NCI-H2227 (cell line): ENCODE results near the gene TOMM34.

Experiments used
- DNase-seq: peaks from one replicate; lab custom pipeline; 2025; ENCODE audit not compliant: unreplicated experiment; lab: John Stamatoyannopoulos, UW

The TOMM34 gene

GRCh38 chr20:44936510-44936909 lies 23.7 kb downstream of the TOMM34 start:
- DNase-seq, result no peak

GRCh38 chr20:44932916-44933315 lies 27.3 kb downstream of the TOMM34 start:
- DNase-seq, result no peak

- DNase-seq, result no peak
Measured at GRCh38 chr20:44931911-44932310, 28.3 kb downstream of the TOMM34 start.

- DNase-seq, result no peak
Measured at GRCh38 chr20:44930517-44931168, 29.6 kb downstream of the TOMM34 start.

- no peak for DNase-seq
Measured at GRCh38 chr20:44928595-44928994, 31.6 kb downstream of the TOMM34 start.

- no peak for DNase-seq
Measured at GRCh38 chr20:44924541-44924940, 35.7 kb downstream of the TOMM34 start.

- no peak for DNase-seq
Measured at GRCh38 chr20:44921447-44921846, 38.8 kb downstream of the TOMM34 start.

GRCh38 chr20:44918761-44919160 lies 41.4 kb downstream of the TOMM34 start:
- DNase-seq, result no peak

- no peak for DNase-seq
Measured at GRCh38 chr20:44918342-44918741, 41.9 kb downstream of the TOMM34 start.

- DNase-seq, result no peak
Measured at GRCh38 chr20:44917399-44917798, 42.8 kb downstream of the TOMM34 start.

GRCh38 chr20:44916586-44916985 lies 43.6 kb downstream of the TOMM34 start:
- DNase-seq, result no peak

- no peak for DNase-seq
Measured at GRCh38 chr20:44914924-44915323, 45.3 kb downstream of the TOMM34 start.

- no peak for DNase-seq
Measured at GRCh38 chr20:44912189-44912588, 48.0 kb downstream of the TOMM34 start.

- DNase-seq, result peak; percentile 60
Measured at GRCh38 chr20:44911264-44911921, 48.8 kb downstream of the TOMM34 start.

GRCh38 chr20:44910690-44911262 lies 49.4 kb downstream of the TOMM34 start:
- peak; percentile 30 for DNase-seq

GRCh38 chr20:44909872-44910689 lies 50.1 kb downstream of the TOMM34 start, which contains the start of gene PABPC1L:
Gene PABPC1L (plus strand): TSS chr20:44910060. CDS start chr20:44910144, 84 bp downstream.
- peak; percentile 86 for DNase-seq

GRCh38 chr20:44908987-44909871 lies 51.0 kb downstream of the TOMM34 start:
- DNase-seq, result no peak

GRCh38 chr20:44904377-44904776 lies 55.8 kb downstream of the TOMM34 start:
- no peak for DNase-seq

- DNase-seq, result no peak
Measured at GRCh38 chr20:44901974-44902373, 58.2 kb downstream of the TOMM34 start.

GRCh38 chr20:44900231-44900854 lies 59.9 kb downstream of the TOMM34 start:
- no peak for DNase-seq
